Vagina (tissue), 2 donors: Measurements from ENCODE around the gene BMP2K.

ENCODE experiments used
- CTCF ChIP-seq, 3 experiments: fragments of 450-650 bp in 2 of 3; fragments of 200-600 bp in 1 of 3; sonication (generic) in 1 of 3; IDR thresholded peaks; one replicate each; pipeline ENCODE4 v1.5.1; 2017 to 2019; ENCODE audit warnings: antibody characterized with exemption in 3 of 3, mild to moderate bottlenecking in 2 of 3, moderate library complexity in 2 of 3
- POLR2AphosphoS5 ChIP-seq, 2 donors: sonication (generic); formaldehyde crosslinking; IDR thresholded peaks; one replicate each; pipeline ENCODE4 v1.9.0; 2017; ENCODE audit warnings: antibody characterized with exemption in 2 of 2, mild to moderate bottlenecking in 2 of 2, low read depth in 1 of 2; ENCODE audit not compliant: insufficient read depth in 1 of 2

DNA sequence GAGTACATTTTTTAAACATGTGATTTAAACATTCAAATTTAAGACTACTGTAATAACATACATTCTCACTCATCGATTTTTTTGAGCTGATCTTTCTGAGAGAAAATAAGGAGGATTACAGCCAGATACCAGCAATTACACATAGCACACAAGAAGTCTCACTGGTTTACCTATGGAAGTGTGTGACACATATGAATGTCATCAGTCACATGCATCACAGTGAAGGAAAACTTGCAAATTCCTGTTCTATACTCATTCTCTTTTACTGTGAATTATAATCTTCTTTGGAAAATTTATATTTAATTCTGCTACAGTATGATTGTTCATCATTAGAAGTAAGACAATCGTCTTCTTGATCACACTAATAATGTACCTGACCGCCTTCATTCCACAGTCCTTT, 21.3 kb upstream of the BMP2K start:
- TF ChIP-seq CTCF (IDR thresholded peaks at IDR 0.05) (no peak), POLR2AphosphoS5 (IDR thresholded peaks at IDR 0.05; ENCODE audit: insufficient read depth in 1 of 2, low read depth in 1 of 2) (no peak)
